Ovary (tissue), 9 donors: ENCODE measurements around the gene ALPG. TPM values are rescaled to one million over a fixed set of nuclear protein-coding genes. Genes with fewer than 3 reads are reported as not detected.
"Not testable (repeated sequence)": the region's sequence is repeated elsewhere in the genome, so short reads cannot be mapped to it uniquely, and the experiment has no call there.

Experiments used
- DNase-seq, 5 donors: peaks; one replicate each; pipeline ENCODE4 v3.0.0-alpha.2; 2019 to 2020
- H3K27ac ChIP-seq, 2 donors: fragments of 200-600 bp; one replicate each; pipeline versions ENCODE4 v1.5.1 to v1.8.0; 2019 to 2022
- H3K27me3 ChIP-seq: fragments of 200-600 bp; one replicate; pipeline ENCODE4 v1.8.0; 2022
- H3K36me3 ChIP-seq: fragments of 200-600 bp; sonication (generic); one replicate; pipeline ENCODE4 v1.5.1; 2019
- H3K4me1 ChIP-seq: one replicate; pipeline ENCODE4 v1.8.1; 2013; ENCODE audit warnings: mild to moderate bottlenecking, moderate library complexity; ENCODE audit not compliant: insufficient read depth
- H3K4me3 ChIP-seq: fragments of 200-600 bp; sonication (generic); one replicate; pipeline ENCODE4 v1.5.1; 2017
- H3K9me3 ChIP-seq, 2 donors: fragments of 200-600 bp in 1 of 2; sonication (generic) in 1 of 2; one replicate each; pipeline versions ENCODE4 v1.5.1 to v1.8.1; 2013 to 2019; ENCODE audit warnings: mild to moderate bottlenecking in 1 of 2, moderate library complexity in 1 of 2
- CTCF ChIP-seq, 3 donors: fragments of 450-650 bp in 2 of 3; fragments of 200-600 bp in 1 of 3; IDR thresholded peaks; one replicate each; pipeline versions ENCODE4 v1.5.1 to v1.8.0; 2016 to 2022; ENCODE audit warnings: antibody characterized with exemption in 3 of 3, mild to moderate bottlenecking in 1 of 3
- EP300 ChIP-seq: sonication (generic); formaldehyde crosslinking; IDR thresholded peaks from one replicate; pipeline ENCODE4 v1.6.1; 2017; ENCODE audit warnings: antibody characterized with exemption
- POLR2A ChIP-seq: fragments of 450-650 bp; IDR thresholded peaks from one replicate; pipeline ENCODE4 v1.6.1; 2017; ENCODE audit warnings: antibody characterized with exemption, mild to moderate bottlenecking, moderate library complexity
- WGBS, 3 donors: extraction: QIAGEN DNeasy Blood & Tissue Kit in 1 of 3; methylation state at CpG; one replicate each; pipeline versions ENCODE4 v1.1.5 to v1.1.7; 2013 to 2017; 5-methylcytosine and 5-hydroxymethylcytosine counted together
- intact Hi-C, 4 donors: fragments of 100-400 bp; cut with DNase I; formaldehyde crosslinking; loops; one replicate each; pipeline versions ENCODE4 v1.11.0 to v1.15.1; 2022 to 2023
- polyA plus RNA-seq, 2 donors: library from polyadenylated mRNA; stranded (reverse); fragments of 200-250 nt in 1 of 2; fragments of 350-450 nt in 1 of 2; fragmentation: Illumina TruSeq in 1 of 2; extraction: RNeasy Lipid Tissue Mini Kit (QIAGEN cat#74804) in 1 of 2; gene quantifications; one replicate each; pipeline ENCODE4 v1.2.3, GENCODE V29; 2013 to 2014
- total RNA-seq, 7 donors: library from RNA; depleted of rRNA in 2 of 7; stranded (reverse); fragments of >200 nt in 2 of 7; fragmentation: NEBNext Ultra II Directional in 3 of 7; extraction: Animal tissue kit (Norgen Biotek cat#: 25700) in 3 of 7; gene quantifications; one replicate each; pipeline versions ENCODE4 v1.1.0 to v1.2.4, GENCODE V29; 2016 to 2023
- donor health status: DM: no; HTN: no; CAD: no; lungs with moderate emphysema.
- donor health status: DM: no; HTN: no; CAD: no.
- donor health status: Bipolar disorder and iron deficiency.
- donor health status: DM: yes; HTN: yes; CAD: no.
- donor health status: DM: no; HTN: no; CAD: no.
- donor health status: DM: yes; HTN: yes; CAD: no.

The ALPG gene
- total and polyA plus RNA-seq, 9 donors, result 0.02 to 0.36 (median 0.11) TPM; not detected in 6

DNA sequence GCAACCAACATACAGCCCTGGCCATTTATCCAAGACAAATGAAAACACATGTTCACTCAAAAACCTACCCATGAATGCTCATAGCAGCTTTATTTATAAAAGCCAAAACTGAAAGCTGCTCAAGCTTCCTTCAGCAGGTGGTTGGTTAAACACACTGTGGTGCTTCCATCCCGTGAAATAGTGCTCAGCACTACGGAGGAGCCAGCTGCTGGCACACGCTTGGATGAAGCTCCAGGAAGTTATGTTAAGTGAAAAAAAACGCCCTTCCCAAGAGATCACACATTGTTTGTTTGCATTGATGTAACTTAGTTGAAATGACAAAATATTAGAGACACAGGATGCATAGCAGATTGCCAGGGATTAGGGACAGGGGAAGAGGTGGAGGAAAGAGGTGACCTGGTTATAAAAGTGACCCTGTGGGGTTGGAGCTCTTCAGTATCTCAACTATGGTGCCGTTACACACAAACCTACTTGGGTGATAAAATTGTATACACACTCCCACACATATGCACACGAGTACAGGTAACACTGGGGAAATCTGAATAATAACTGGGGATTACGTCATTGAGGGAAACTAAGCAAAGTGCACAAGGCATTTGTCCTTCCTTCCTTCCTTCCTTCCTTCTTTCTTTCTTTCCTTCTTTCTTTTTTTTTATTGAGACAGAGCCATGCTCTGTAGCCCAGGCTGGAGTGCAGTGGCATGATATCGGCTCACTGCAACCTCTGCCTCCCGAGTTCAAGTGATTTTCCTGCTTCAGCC, 6.2 kb upstream of the ALPG start:
- Histone ChIP-seq H3K9me3 (no peaks in the 10 kb centered on the region), H3K4me3 (no peak overlapping the region), H3K4me1 (no peaks in the 10 kb centered on the region), H3K27me3 (no peaks in the 10 kb centered on the region), H3K36me3 (no peaks in the 10 kb centered on the region), H3K27ac (no peak overlapping the region)
- 40 to 51% (median 44%) methylated on average over 9 of the region's 9 CpGs for WGBS, 3 donors
- TF ChIP-seq POLR2A, result no peak
- no peak for TF ChIP-seq EP300
- TF ChIP-seq CTCF (IDR thresholded peaks at IDR 0.05), result no peak
- intact Hi-C loops, result no loop called here
- no peak for DNase-seq

- Histone ChIP-seq H3K27me3 (no peaks in the 10 kb centered on the region), H3K4me3 (no peak overlapping the region), H3K4me1 (no peaks in the 10 kb centered on the region), H3K9me3 (no peaks in the 10 kb centered on the region), H3K36me3 (no peaks in the 10 kb centered on the region), H3K27ac (no peak overlapping the region)
- 79 to 88% (median 87%) methylated on average over 3 of the region's 3 CpGs for WGBS, 3 donors
- DNase-seq, result no peak
- intact Hi-C loops, result no loop called here
- TF ChIP-seq EP300, result no peak
Observed at GRCh38 chr2:232402518-232402917, 4.1 kb upstream of the ALPG start.

DNA sequence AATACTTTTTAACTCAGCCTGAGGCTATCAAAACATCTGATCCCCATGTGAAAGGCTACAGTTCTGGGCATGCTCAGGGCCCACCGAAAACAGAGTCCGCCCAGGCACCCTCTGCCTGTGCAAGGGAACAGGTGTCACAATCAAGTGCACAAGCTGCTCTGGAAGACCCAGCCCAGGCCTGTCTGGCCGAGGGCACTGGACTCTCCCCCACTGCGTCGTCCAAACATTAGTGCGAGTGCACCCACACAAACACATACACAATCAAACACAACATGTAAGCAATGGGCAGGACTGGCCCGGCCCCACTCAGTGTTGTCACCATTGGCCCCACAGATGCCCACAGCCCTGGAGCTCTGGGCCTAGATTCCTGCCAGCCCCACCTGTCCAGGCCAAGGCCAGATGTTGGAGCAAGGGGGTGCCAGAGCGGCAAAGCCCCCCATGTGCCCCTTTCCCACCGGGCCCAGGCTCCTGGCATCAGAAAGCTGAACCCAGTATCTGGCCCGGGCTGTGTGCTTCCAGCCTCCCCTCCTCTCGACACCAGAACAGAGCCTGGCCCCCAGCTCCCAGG, 617 bp upstream of the ALPG start:
- no peak for TF ChIP-seq CTCF (IDR thresholded peaks at IDR 0.05)
- TF ChIP-seq POLR2A, result no peak
- no peak for TF ChIP-seq EP300
- intact Hi-C loops, result no loop called here
- no peaks in the 10 kb centered on the region for H3K4me1 ChIP-seq
- no peaks in the 10 kb centered on the region for H3K9me3 ChIP-seq
- H3K27me3 ChIP-seq, result no peaks in the 10 kb centered on the region
- H3K36me3 ChIP-seq, result no peaks in the 10 kb centered on the region
- 84 to 88% (median 86%) methylated on average over 10 to 11 of the region's 11 CpGs for WGBS, 3 donors
- no peak for DNase-seq
- no peak overlapping the region for H3K4me3 ChIP-seq
- no peak overlapping the region for H3K27ac ChIP-seq

GRCh38 chr2:232407428-232408150, 945 bp downstream of the ALPG start:
- H3K36me3 ChIP-seq, H3K9me3 ChIP-seq, H3K27ac ChIP-seq, H3K27me3 ChIP-seq, DNase-seq, H3K4me3 ChIP-seq, intact Hi-C loops, H3K4me1 ChIP-seq: not testable (repeated sequence)
- WGBS, 3 donors, result 82 to 89% (median 86%) methylated on average over 26 to 30 of the region's 30 CpGs

- intact Hi-C loops, result not testable (repeated sequence)
Observed at GRCh38 chr2:232408269-232408668, 1.6 kb downstream of the ALPG start.

DNA sequence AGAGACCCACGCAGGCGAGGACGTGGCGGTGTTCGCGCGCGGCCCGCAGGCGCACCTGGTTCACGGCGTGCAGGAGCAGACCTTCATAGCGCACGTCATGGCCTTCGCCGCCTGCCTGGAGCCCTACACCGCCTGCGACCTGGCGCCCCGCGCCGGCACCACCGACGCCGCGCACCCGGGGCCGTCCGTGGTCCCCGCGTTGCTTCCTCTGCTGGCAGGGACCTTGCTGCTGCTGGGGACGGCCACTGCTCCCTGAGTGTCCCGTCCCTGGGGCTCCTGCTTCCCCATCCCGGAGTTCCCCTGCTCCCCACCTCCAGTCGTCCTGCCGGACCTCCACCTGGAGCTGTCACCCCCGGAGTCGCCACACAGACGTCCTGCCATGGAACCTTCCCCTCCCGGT, 3.0 kb downstream of the ALPG start:
- H3K9me3 ChIP-seq, intact Hi-C loops, H3K36me3 ChIP-seq, H3K27me3 ChIP-seq, H3K4me3 ChIP-seq, H3K27ac ChIP-seq, DNase-seq, H3K4me1 ChIP-seq: not testable (repeated sequence)
- 33 to 61% (median 48%) methylated on average over 32 to 40 of the region's 40 CpGs for WGBS, 3 donors

More at GRCh38 chr2:232408269-232408668, 1.6 kb downstream of the ALPG start:
- not testable (repeated sequence) for H3K27ac ChIP-seq, H3K9me3 ChIP-seq, H3K36me3 ChIP-seq, H3K27me3 ChIP-seq, DNase-seq, H3K4me1 ChIP-seq, H3K4me3 ChIP-seq
- WGBS, 3 donors, result 88 to 90% methylated on average over 6 to 10 of the region's 10 CpGs; no CpG with 5 or more reads in 1 of the 3 donors
